GM12865 (cell line): ENCODE data around the gene GABBR2.

Experiments used
- DNase-seq: peaks from one replicate; pipeline ENCODE4 v3.0.0; 2010; ENCODE audit warnings: low read depth
- H3K4me3 ChIP-seq: 2 replicates; pipeline ENCODE4 v1.5.1; 2011; ENCODE audit warnings: mild to moderate bottlenecking, low read depth, low read length, control low read depth
- CTCF ChIP-seq: IDR thresholded peaks from 2 replicates; pipeline ENCODE4 v1.5.1; 2011; ENCODE audit warnings: low read length, control low read depth, low read depth, inconsistent platforms; ENCODE audit not compliant: insufficient read depth; ENCODE audit errors: missing control alignments

Gene GABBR2

GRCh38 chr9:98328770-98329169, 380.0 kb downstream of the GABBR2 start:
- H3K4me3 ChIP-seq: no peak overlapping the region
- no peak for DNase-seq
- TF ChIP-seq CTCF: no peak

GRCh38 chr9:98328141-98328540, 380.6 kb downstream of the GABBR2 start:
- H3K4me3 ChIP-seq: no peak overlapping the region
- DNase-seq: no peak
- no peak for TF ChIP-seq CTCF

GRCh38 chr9:98327249-98327561, 381.5 kb downstream of the GABBR2 start:
- no peak for TF ChIP-seq CTCF
- no peak for DNase-seq

GRCh38 chr9:98326459-98327248, 382.1 kb downstream of the GABBR2 start:
- no peak overlapping the region for H3K4me3 ChIP-seq
- DNase-seq: peak; percentile 15
- no peak for TF ChIP-seq CTCF

More at GRCh38 chr9:98327249-98327561, 381.5 kb downstream of the GABBR2 start:
- no peak overlapping the region for H3K4me3 ChIP-seq

- H3K4me3 ChIP-seq: no peak overlapping the region
- TF ChIP-seq CTCF: no peak
- DNase-seq: no peak
Measured at GRCh38 chr9:98324801-98325200, 383.9 kb downstream of the GABBR2 start.

GRCh38 chr9:98323831-98324135, 385.0 kb downstream of the GABBR2 start:
- no peak for TF ChIP-seq CTCF
- DNase-seq: no peak
- no peak overlapping the region for H3K4me3 ChIP-seq
